Astrocyte of the hippocampus (primary cell): ENCODE measurements around the gene FRY.

Experiments
- DNase-seq: peaks from one replicate; pipeline ENCODE4 v3.0.0; 2011; ENCODE audit warnings: low read depth, low spot score

FRY gene

GRCh38 chr13:32305646-32306045 lies 274.1 kb downstream of the FRY start:
- no peak for DNase-seq

DNA sequence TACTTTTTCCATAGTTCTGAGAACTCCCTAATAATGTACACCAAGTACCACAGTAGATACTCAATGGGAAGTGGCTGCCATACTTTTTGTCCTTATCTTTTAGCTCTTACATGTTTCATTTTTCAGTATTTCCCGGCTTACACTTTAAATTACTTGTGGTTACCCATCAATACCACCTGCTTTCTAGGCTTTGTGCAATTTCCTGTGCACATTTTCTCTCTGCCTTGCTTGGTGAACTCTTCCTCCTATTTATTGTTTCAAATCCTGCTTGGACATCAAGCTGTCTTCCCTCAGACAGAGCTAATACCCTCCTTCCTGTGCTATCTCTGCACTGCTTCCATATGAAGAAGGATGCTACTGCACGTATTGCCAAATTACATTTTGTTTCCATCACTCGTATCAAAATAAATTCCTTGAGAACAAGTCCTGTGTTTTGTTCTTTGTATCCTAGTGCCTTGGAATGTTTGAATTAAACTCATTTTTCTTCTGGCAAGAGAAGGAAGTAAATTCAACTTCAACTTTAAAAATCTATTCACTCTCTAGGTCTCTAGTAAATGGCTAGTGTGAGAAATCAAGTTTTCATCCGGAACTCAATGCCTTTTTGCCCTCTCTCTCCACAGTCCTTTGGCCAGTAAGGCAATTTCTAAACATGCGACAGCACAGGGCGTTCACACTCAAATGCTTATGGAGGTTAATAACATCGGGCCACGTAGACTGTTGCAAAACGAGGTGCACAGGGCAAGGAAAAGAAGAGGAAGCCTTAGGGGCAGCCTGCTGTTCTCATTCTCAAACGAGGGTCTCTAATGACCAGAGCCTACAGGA lies 277.9 kb downstream of the FRY start:
- no peak for DNase-seq

- DNase-seq: peak; percentile 72
Observed at GRCh38 chr13:32310134-32310706, 278.6 kb downstream of the FRY start.

- DNase-seq: no peak
Observed at GRCh38 chr13:32311188-32311897, 279.8 kb downstream of the FRY start.

- DNase-seq: peak; percentile 68
Observed at GRCh38 chr13:32314271-32315237, 283.0 kb downstream of the FRY start.

GRCh38 chr13:32315238-32316027 lies 283.9 kb downstream of the FRY start, which contains the start of the genes BRCA2 and ZAR1L:
TSS of gene BRCA2 (plus strand) at chr13:32315508. CDS start at chr13:32316461, 953 bp downstream.
TSS of gene ZAR1L (minus strand) at chr13:32315363. CDS start at chr13:32311925, 3,438 bp downstream.
- peak; percentile 96 for DNase-seq

- no peak for DNase-seq
Observed at GRCh38 chr13:32316028-32316339, 284.4 kb downstream of the FRY start.

DNA sequence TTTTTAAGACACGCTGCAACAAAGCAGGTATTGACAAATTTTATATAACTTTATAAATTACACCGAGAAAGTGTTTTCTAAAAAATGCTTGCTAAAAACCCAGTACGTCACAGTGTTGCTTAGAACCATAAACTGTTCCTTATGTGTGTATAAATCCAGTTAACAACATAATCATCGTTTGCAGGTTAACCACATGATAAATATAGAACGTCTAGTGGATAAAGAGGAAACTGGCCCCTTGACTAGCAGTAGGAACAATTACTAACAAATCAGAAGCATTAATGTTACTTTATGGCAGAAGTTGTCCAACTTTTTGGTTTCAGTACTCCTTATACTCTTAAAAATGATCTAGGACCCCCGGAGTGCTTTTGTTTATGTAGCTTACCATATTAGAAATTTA lies 284.9 kb downstream of the FRY start:
- DNase-seq: no peak

DNA sequence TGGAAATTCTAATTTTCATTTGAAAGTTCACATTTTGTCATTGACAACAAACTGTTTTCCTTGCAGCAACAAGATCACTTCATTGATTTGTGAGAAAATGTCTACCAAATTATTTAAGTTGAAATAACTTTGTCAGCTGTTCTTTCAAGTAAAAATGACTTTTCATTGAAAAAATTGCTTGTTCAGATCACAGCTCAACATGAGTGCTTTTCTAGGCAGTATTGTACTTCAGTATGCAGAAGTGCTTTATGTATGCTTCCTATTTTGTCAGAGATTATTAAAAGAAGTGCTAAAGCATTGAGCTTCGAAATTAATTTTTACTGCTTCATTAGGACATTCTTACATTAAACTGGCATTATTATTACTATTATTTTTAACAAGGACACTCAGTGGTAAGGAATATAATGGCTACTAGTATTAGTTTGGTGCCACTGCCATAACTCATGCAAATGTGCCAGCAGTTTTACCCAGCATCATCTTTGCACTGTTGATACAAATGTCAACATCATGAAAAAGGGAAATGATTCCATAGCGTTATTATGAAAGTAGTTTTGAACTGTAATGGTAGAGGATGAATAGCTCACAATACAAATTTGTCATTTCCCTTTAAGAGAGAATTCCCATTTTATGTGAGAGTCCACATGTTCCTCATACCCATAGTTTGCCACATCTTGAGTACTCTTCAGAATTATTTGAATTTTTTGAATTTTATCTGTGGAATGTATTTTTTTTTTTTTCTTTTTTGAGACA lies 286.3 kb downstream of the FRY start:
- no peak for DNase-seq

- DNase-seq: no peak
Observed at GRCh38 chr13:32320528-32320927, 289.0 kb downstream of the FRY start.

- peak; percentile 59 for DNase-seq
Observed at GRCh38 chr13:32323912-32324311, 292.3 kb downstream of the FRY start.

DNA sequence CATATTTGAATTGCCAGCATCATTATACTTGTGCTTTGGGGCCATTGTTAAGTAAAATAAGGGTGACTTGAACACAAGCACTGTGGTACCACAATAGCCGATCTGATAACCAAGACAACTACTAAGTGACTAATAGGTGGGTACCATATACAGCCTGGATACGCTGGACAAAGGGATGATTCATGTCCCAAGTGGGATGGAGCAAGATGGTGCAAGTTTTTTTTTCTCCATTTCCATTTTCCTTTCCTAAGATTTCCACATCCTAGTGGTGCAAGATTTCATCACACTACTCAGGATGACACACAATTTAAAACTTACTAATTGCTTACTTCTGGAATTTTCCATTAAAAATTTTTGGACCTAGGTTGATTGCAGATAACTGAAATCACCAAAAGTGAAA lies 298.9 kb downstream of the FRY start:
- DNase-seq: no peak

DNA sequence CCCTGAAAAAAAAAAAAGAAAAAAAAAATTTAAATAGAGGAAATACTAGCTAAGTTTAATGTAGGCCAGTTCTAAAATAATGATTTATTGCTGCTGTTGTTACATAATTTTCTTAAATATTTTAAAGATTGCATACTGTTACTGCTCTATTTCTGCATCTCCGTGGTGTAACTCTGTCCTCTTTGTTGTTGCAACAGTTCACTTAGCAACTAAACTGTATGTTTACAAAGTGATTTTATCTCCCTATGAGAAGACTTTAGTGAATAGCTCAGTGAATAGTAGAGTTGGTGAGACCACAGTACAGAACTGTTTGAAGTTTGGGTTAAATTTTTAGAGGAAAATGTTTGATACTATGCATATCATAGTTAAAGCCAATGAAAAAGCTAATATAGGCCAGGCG lies 303.1 kb downstream of the FRY start:
- DNase-seq: no peak

- no peak for DNase-seq
Observed at GRCh38 chr13:32340914-32341313, 309.3 kb downstream of the FRY start.

DNA sequence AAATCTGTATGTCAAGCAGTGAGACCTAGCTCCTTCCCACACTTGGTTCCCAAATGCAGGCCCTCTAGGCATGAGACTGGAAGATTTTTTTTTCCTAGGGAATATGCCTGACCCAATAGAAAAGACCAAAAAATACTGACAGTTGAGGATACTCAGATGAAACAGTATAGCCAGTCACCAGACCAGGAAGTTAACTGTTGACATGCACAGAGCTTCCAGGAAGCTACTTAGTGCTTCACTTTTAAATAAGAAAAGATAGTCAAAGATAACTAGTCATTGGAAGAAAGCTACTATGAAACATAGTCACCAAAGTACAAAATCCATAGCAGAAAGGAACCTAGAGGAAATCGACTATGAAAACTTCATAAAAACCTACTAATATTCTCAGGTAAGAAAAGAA lies 316.1 kb downstream of the FRY start:
- DNase-seq: no peak
